Muscle of arm (tissue), 12 donors: ENCODE data around the gene KCND3. TPM values are rescaled to one million over a fixed set of nuclear protein-coding genes. Genes with fewer than 3 reads are reported as not detected.
A peak's percentile ranks its signal among the peaks of the same experiment; 100 is the strongest.
"Not testable (repeated sequence)": the region's sequence is repeated elsewhere in the genome, so short reads cannot be mapped to it uniquely, and the experiment has no call there.

ENCODE experiments used
- DNase-seq: peaks from one replicate; pipeline ENCODE4 v3.0.0-alpha.2; 2013
- polyA plus RNA-seq, 12 donors: library from polyadenylated mRNA; unstranded; fragments of 120-200 nt; gene quantifications; one replicate each; pipeline ENCODE4 v1.2.1, GENCODE V29; 2013; ENCODE audit not compliant: insufficient read length in 12 of 12

The KCND3 gene
- polyA plus RNA-seq, 12 donors, result 0.77 to 4.4 (median 1.8) TPM; not detected in 1

DNA sequence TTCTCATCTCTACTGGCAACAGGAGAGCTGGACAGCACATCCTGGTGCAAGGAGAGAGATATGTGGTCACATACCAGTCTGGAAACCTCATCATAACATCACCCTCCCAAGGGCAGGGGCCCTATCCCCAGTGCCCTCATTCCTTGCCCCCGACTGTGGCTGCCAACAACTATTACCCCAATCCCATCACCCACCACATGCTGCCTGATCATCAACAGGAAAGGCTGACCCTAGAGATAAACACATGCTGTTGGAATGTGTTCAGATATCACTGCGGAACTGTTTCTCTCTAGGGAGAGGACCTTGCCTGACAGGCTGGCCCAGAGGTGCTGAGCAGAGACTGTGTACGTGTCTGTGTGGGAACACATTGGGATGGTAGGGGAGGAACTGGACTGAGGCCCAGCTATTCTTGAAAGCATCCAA, 245.8 kb downstream of the KCND3 start:
- no peak for DNase-seq

DNA sequence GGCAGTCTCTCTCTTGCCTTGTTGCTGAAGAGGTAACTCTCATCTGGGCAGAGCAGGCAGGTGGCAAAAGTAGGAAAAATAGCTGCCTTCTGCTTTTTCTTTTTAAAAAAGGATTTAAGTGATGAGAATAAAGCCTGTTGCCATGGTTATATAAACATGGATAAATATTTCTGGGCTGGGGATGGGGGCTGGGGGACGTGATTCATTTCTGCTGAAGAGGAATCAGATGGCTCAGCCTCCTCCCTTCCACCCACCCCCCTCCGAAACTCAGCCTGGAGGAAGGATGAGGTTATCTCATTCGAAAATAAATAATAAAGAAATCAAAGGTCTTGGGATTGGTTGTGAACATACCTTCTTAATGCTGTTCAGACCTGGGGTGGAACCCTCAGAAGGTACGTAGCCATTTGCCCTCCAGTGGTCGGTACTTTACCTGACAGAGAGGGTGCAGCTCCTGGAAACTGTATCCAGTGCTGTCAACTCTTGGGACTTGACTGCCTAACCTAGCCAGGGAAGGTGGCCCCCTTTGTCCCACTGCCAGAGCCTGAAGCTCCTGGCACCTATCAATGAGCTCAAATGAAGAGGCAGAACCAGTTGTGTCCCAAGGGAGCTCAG, 246.4 kb downstream of the KCND3 start:
- DNase-seq, result no peak

DNA sequence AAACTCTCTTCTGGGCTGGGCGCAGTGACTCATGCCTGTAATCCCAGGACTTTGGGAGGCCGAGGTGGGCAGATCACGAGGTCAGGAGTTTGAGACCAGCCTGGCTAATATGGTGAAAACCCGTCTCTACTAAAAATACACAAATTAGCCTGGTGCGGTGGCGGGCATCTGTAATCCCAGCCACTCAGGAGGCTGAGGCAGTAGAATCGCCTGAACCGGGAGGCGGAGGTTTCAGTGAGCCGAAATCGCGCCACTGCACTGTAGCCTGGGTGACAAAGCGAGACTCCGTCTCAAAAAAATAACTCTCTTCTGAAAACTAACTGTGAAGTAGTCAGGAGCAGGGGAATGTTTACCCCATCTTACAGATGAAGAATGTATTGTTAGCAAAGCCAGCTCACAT, 247.2 kb downstream of the KCND3 start:
- DNase-seq, result not testable (repeated sequence)

DNA sequence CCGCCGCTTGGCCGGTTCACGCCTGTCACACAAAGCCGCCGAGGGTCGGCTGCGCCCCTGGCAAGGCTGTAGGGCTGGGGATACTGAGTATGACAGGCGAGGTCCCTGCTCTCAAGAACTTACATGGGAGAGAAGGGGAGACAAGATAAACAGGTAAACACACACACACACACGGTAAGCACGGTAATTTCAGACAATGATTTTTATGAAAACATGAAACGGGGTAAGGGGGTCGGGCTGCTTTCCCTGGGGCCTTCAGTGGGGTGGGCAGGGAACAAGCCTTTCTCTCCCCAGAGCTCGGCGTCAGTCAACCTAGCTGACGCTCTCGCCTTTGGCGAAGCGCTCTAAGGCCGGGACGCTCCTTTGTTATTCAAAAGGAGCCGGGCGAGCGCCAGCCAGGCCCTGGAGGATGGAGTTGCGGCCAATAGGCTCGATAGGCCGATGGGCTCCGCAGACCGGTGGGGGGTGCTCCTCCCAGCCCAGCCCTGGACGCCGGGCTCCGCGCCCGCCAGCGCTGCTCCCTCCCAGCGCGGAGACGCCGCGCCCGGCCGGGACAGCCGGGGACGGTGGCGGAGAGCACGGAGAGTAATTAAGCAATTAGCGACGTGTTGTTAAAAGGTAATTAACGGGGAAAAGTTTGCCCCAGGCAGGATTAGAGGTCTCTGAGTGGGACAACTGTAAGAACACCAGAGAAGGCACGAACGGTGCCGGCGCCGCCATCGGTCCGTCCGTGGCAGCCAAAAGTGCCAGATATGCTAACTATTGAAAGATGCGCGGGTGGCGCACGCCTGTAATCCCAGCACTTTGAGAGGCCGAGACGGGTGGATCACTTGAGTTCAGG, 249.3 kb downstream of the KCND3 start:
- no peak for DNase-seq

DNA sequence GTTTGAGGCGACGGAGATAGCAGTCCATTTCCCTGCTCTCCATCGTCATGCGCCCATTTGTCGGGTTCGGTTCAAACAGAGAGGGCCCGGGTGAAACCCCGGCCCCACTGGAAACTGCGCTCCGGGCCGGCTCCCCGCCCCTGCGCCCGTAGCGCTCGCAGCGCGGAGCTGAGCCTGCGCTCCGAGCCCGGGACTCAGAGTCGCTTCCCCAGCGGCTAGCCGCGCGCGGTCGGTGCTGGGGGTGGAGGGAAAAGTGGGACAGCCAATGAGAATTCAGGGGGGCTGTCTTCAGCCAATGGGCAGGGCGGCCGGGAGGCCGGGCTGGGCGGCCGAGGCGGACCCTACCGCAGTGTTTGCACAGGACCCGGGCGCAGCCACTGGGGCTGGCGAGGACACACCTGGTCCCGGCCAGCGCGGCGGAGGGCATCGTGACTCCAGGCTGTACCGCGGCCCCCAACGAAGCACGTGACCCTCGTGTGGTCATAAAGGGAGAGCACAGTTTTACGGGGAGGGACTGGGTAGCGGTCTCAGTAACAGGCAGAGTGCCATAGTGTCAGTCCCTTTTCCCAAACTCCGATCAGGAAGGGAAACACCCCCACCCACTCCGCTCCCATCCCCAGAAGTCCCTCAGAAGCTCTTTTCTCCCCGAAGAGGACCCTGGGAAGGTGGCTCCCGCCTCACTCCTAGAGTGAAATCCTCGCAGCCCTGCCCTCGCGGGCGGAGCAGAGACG, 250.1 kb downstream of the KCND3 start, which contains the start of gene INKA2:
Gene INKA2, minus strand, starts transcription at position 202 of the 731 bp plus-strand sequence. Its CDS starts 153 bp downstream, at position 49.
- DNase-seq, result peak; percentile 83

DNA sequence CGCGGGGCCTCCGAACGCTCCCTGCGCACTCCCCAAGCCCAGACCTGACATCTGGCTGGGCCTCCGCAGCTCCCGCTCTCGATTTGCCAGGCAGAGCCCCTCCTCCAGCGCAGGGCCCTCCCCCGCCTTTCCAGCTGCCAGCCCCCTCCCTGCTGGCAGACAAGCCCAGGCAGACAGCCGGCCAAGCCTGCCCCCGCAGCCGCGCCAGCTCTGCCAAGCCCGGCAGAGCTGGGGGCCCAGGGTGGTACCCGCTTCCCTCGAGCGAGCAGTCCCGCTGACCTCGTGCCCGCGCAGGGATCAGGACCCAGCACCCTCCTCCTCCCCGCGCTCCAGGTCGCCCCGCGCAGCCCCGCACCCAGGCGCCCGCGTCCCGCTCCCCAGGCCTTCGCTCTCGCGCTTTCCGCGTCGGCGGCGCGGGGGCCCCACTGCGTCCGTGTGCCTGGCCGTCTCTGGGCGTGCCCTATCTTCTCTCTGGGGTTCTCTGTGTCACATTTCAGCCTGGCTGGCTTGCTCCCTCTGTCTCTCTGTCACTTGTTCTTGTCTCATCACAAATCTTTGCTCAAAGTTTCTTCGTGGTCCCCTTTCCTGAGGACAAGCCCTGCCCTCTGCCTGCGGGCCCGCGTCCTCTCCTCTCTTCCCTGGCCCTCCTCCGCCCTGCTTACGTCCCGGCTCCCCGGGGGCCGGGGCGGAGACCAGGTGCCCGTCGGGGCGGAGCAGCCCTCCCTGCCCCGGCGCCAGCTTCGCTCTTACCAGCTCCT, 250.9 kb downstream of the KCND3 start:
- peak; percentile 67 for DNase-seq

DNA sequence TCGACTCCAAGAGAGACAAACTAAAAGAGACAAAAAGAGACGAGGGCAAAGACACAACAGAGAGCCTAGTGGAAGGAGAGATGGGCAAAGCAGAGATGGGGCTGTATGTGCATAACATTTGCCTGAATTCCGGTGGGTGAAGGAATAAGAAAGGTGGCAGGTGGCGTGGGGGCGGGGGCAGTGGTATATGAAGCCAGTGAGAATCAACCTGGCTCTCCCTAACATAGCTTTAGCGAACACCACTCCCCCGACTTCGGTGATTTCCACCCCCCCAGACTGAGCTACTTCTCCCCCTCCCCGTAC, 251.4 kb downstream of the KCND3 start:
- DNase-seq, result no peak

DNA sequence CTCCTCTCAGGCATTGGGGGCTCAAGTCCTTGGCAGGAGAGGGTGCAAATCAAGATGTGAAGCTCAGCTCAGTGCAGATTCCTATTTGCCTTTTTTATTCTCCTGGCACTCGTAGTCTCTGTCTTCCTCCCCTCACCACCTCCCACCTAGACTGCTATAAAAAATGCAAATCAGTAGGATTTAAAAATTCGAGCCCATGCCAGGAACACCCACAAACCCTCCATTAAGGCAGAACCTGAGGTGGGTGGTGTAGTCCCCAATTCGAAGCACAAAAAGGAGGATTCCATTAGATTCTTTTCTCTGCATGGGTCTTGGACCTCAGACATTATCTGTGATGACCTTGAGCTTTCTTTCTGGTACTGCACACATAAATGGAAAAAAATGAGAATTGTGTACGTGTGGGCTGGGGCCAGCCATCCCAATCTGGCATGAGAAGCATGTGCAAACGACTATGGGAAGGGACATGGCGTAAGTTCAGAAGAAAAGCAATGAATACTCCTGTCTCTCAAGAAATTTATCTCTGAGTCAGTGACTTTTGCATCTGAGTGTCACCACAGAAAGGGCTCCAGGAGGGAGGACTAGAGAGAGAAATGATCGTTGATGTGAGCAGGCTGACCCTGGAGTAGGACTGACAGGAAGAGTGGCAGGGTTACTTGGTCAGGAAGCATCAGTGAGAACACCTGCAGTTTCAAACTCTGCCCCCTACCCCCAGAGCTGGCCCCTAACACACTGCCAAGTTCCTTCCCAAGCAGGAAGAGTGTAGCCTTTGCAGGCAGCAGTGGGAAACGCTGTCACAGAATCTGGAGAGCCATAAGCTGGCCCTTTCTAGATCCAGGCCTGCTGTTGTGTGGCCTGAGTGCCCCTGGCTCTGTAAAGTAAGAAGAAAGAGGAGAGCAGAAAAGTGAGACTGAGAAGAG, 252.0 kb downstream of the KCND3 start:
- no peak for DNase-seq

DNA sequence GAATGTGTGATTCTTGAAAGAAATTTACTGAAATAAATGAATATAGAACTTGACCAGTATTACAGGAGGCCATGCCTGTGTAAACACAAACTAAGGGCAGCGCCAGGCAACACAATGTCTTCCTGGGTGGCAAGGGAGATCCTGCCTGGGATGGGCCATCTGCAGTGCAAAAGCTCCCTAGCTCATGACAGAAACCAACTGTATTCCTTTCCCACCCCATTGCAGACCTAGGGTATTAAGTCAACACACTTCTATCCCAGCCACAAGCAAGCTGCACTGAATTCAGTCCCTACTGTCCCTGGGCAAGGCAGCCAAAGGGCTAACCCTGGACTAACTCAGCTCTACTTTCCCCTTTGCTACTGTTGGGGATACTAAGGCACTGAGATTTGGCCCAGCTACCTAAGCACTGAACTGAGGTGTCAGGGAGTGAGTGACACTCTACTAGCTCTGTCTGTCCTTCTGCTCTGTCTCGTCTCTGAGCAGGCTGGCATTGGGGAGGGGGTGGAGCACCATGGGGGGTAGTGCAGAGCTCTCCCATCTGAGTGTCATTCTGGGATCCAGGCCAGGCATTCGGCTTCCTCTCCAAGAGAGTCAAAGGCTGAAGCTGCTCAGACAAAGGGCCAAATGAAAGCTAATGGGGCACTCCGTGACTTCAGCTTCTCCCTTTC, 252.8 kb downstream of the KCND3 start:
- DNase-seq, result no peak

DNA sequence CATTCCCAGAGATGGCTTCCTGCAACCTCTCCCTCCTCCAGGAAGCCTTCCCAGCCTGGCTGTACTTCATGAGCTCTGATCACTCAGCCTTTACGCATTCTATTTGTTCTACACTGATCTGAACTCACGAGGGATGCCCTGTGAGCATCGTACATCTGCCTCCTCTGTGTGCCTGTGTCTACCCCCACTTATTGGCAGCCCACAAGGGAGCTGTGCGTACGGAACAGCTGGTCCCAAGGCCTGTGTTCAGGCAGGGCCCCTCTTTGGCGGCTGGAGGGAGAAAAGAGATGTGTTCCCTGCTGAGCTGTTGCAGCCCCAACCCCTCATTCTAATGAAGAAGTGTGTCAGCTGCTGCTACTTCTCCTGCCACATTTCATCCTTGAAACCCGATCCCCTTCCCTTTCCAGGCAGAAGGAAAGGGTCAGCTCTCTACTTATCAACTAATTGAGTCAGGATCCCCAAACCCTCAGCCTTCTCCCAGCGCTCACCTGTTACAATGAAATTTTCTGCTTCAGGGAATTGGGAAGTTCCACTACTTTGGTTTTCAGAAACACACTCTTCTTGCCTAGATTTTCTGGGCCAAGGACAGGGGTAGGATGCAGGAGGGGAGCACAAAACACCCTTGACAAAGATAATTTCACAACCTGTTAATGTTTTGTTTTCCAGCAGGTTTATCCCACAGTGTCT, 253.5 kb downstream of the KCND3 start:
- DNase-seq, result no peak

DNA sequence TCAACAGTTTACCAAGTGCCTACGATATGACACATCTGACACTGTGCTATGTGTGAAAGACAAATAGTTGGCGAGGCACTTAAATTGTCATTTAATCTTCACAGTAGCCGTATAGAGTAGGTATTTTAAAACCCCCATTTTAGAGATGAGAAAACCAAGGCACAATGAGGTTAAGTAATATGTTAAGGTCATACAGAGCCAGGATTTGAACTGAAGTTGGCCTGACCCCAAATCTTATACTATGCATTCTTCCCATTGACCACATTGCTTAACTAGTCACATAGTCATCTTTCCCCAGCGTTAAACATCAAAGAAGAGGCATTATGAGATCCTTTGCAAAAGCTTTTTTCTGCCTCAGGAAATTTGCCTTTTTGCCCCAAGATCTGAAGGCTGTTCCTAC, 254.1 kb downstream of the KCND3 start:
- no peak for DNase-seq

DNA sequence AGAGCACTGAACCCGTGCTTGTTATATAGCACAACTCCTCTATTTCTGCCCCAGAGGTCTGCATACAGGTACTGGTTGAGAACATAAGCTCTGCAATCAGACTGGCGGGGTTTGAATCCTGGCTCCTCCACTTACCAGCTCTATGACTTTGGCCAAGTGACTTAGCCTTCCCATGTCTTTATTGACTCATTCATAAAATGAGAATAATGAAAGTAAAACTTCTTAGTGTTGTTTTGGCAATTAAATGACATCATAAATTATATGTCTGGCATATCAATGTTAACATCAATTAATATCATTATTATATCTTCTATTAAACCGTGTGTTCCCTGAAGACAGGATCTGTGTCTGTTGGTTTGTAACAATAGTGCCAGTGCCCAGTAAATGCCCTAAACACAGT, 254.6 kb downstream of the KCND3 start:
- no peak for DNase-seq

DNA sequence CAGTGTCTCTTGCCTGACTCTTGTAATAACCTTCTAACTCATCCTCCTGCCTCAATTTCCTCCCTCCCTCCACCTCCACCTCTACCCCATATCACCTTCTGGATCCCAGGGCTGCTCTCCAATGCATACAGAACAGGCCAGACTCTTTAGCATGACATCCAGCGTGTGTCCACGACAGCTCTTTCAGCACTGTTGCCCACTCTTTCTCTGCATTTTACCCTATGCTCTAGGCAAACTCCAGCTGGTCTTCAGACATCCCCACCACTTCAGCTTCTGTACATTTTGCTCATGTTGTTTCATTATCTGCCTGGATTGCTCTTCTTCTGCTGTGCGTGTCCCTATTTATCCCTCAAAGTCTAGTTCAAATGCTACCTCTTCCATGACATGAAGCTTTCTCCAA, 255.0 kb downstream of the KCND3 start:
- no peak for DNase-seq

DNA sequence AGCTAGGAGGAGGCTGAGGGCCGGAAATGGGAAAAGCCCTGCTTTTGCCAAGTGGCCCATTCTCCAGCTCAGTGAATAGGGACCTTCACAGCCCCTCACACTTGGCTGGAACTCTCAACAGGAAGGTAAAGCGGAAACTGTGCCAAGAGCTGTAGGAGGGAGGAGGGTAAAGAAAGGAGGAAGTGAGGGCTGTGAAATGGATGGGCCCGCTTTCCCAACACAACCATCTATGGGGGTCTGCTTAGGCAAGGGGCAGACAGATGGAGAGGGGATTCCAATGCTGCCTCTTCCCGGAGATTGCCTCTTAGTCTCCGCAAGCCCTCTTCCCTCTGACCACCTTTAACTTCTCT, 255.5 kb downstream of the KCND3 start:
- no peak for DNase-seq

DNA sequence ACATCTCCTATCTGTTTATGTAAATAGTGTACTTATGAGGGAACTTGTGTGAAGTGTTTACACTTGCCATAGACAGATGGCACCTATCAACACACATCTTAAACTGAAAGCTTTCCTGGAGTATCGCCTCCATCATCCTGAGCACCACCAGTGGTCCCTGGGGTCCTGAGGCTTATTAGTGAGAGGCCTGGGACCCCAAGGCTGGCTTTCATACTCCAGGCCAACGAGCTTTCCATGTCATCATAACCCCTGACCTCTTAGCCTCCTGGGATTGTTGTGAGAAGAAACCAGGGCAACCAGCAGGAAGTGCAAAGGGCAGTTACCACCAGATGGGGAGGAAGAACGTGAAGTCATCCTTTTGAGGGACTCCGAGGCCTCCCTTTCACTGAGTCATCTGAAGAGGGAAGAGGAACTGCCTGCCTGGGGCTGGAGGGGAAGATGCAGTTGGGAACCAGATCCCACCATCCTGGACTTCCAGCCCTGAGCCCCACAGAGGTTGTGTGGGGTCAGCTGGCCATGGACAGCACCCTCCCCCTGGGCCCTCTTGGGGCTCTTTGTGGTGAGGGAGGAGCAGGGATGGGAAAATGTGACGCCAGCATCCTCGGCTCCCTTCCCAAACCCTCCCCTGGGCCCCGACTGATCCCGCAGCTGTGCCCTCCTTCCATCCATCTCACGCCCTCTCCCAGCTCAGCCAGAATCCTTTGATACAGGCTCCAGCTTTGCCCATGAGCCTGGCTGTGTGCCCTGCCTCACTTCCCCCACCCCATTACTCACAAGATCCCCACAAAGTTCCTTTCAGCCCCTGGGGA, 256.1 kb downstream of the KCND3 start:
- DNase-seq, result peak; percentile 52

DNA sequence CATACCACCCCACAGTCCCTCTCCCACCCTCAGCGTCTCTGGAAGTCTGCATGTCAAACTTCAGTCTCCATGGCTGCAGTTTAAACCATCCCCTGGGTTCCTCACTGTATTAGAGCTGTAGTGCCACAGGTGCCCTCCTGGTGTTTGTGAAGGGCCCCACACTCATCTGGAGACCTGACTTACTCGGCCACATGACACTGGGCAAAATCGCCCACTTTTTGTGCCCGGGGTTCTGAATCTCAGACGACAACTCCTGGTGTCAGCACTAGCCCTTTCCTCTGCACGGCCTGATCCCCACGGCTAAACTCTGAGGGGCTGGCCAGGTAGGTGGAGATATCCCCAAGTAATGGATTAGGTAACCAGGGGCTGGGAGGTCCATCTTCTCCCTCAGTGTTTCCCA, 256.8 kb downstream of the KCND3 start:
- no peak for DNase-seq

DNA sequence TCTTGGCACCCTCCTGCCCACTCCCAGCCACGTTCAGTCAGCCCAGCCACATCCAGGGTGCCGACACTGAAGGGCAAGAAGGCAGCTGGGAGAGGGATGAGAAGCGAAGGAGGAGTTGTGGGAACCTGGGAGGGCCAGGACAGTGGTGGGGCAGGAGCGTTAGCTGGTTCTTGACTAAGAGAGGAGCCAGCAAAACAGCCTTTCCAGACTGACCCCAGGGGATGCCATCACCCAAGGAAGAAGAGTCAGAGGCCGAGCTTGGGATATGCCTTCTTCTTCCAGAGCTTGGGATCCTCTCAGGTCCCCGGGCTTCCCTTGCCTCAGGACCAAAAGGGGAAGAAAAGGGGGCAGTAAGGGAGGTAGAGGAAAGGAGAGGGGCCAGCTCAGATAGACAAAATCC, 257.5 kb downstream of the KCND3 start:
- DNase-seq, result no peak

DNA sequence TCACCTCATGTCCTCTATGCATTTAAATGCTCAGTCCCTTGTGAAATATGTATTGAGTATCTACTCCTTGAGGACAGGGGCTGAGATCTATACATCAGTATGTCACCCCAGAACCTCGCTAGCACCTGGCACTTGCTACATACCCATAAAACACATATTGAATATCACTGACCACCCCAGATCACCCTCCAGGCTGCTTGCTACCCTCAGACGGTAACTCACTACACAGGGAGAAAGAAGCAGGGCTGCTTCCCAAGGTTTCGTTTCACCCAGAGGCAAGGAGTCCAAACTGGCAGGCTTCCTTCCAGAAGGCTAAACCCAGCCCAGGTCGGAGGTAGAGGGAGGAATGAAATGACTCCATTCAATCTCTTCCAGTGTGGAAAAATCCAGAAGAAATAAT, 258.8 kb downstream of the KCND3 start:
- no peak for DNase-seq
